Spinal cord (tissue), 10 donors: Measurements from ENCODE around the gene NRTN. TPM values are rescaled to one million over a fixed set of nuclear protein-coding genes. Genes with fewer than 3 reads are reported as not detected.

ENCODE experiments used
- DNase-seq, 6 donors: peaks; one replicate each; pipeline versions ENCODE4 v3.0.0 to v3.0.0-alpha.2; 2013 to 2015; ENCODE audit warnings: low spot score in 6 of 6, low read depth in 4 of 6
- H3K27ac ChIP-seq: one replicate; pipeline ENCODE4 v1.5.1; 2013; ENCODE audit warnings: low read depth, low read length, control low read depth
- H3K27me3 ChIP-seq: one replicate; pipeline ENCODE4 v1.6.1; 2013; ENCODE audit warnings: low read length; ENCODE audit not compliant: control insufficient read depth, insufficient read depth
- H3K36me3 ChIP-seq: one replicate; pipeline ENCODE4 v1.6.1; 2013; ENCODE audit warnings: low read length; ENCODE audit not compliant: control insufficient read depth, insufficient read depth
- H3K4me1 ChIP-seq: one replicate; pipeline ENCODE4 v1.6.1; 2013; ENCODE audit warnings: low read length; ENCODE audit not compliant: control insufficient read depth, insufficient read depth
- H3K4me3 ChIP-seq: one replicate; pipeline ENCODE4 v1.5.1; 2013; ENCODE audit warnings: low read depth, low read length, control low read depth
- H3K9me3 ChIP-seq: one replicate; pipeline ENCODE4 v1.6.1; 2013; ENCODE audit warnings: low read length; ENCODE audit not compliant: control insufficient read depth, insufficient read depth
- WGBS: methylation state at CpG from one replicate; pipeline ENCODE4 v1.1.5; 2013; ENCODE audit warnings: missing lambda C conversion rate; ENCODE audit not compliant: insufficient coverage; 5-methylcytosine and 5-hydroxymethylcytosine counted together
- polyA plus RNA-seq, 2 donors: library from polyadenylated mRNA; unstranded; fragments of 120-200 nt; gene quantifications; one replicate each; pipeline ENCODE4 v1.2.1, GENCODE V29; 2013; ENCODE audit not compliant: insufficient read length in 2 of 2
- total RNA-seq, 2 donors: library from RNA; depleted of rRNA in 1 of 2; stranded (reverse); fragments of 120-200 nt in 1 of 2; fragments of >200 nt in 1 of 2; gene quantifications; one replicate each; pipeline versions ENCODE4 v1.2.3 to v1.2.4, GENCODE V29; 2013 to 2014
- donor health status: healthy.

NRTN gene
- total and polyA plus RNA-seq, 4 donors: 0.20 to 0.99 (median 0.45) TPM

DNA sequence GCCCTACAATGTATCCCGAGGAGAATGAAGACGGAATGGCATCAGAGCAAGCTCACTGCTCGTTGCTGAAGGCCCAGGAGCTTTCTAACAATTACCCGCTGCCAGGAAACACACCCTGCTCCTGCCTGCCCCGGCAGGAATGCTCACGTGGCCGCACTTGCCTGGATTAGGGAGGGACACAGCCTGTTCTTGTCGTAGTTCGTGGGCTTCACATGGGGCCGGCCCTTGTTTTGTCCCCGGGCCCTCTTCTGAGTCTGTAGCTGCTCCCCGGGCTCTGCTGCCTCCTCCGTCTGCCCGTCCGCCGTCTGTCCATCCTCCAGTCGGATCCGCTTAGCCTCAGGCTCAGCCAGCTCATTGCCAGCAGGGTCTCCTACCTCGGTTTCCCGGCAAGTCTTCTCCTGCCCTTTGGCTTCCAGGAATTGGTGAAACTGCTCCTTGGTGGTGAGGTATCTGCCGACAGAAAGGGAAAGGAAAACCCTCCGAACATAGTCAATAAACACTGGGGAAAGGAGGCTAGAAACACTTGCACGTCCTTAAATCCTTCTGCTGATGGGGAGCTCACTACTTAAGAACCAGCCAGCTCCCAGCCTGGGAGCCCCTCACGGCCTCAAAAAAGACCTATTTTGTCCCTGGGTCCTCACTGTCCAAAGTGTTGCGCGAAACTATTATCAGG lies 14.8 kb upstream of the NRTN start:
- 78% methylated on average over 21 of the region's 26 CpGs for WGBS
- peak overlapping the region; percentile 88 for H3K4me3 ChIP-seq
- no peak for DNase-seq
- peaks cover 51% of the 10 kb centered on the region for H3K36me3 ChIP-seq
- no peaks in the 10 kb centered on the region for H3K27me3 ChIP-seq
- H3K4me1 ChIP-seq: peaks cover 21% of the 10 kb centered on the region
- no peaks in the 10 kb centered on the region for H3K9me3 ChIP-seq
- peak overlapping the region; percentile 97 for H3K27ac ChIP-seq

DNA sequence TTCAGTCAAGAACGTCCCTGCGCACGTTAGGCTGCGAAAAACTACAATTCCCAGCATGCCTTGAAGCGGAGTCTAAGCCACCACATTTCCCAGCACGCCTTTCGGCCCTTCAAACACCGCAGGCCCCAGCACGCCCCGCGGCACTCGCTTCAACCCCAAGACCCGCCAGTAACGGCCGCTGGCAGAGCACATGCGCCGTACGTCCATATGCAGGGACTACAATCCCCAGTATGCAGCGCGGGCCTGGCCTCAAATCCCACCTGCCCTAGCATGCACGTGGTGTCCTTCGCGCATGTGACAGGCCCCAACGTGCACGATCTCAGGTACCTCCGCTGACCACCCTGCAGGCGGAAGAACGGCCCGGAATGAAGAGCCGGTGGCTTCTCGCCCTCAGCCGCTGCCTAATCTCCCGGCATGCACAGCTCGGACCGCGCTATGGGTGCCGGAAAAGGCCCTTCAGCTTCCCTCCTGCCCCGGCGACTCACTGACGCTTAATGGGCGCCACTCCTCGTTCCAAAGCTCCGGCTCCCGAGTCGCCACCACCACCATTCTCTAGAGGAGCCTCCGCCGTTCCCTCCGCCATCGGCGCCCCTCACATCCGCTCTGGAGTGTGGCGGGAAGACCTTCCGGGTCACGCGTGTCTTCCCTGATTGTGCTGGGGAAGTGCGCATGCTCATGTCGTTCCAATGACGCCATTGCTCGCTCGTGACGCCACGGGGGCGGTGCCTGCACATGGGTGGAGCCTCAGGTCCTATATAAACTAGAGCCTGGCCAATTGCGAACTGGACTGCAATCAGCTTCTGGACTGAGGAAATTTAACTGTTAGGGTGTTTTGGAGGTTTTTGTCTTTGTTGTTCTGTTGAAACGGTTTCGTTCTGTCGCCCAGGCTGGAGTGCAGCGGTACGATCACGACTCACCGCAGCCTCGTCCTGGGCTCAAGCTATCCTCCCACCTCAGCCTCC lies 14.0 kb upstream of the NRTN start, which contains the start of gene DUS3L:
DUS3L (minus strand) TSS at position 605 of the 962 bp plus-strand sequence; CDS start at position 583, 22 bp downstream.
- WGBS: under 1% methylated on average over 64 of the region's 72 CpGs
- H3K36me3 ChIP-seq: peaks cover 42% of the 10 kb centered on the region
- H3K27ac ChIP-seq: peak within 1 kb of the TSS; percentile 97
- peak; percentile 86 to 99 (median 96) for DNase-seq
- H3K27me3 ChIP-seq: no peaks in the 10 kb centered on the region
- peaks cover 21% of the 10 kb centered on the region for H3K4me1 ChIP-seq
- no peaks in the 10 kb centered on the region for H3K9me3 ChIP-seq
- peak within 1 kb of the TSS; percentile 88 for H3K4me3 ChIP-seq

- no peak overlapping the region for H3K27ac ChIP-seq
- H3K4me1 ChIP-seq: peaks cover 21% of the 10 kb centered on the region
- no peak overlapping the region for H3K4me3 ChIP-seq
- no peaks in the 10 kb centered on the region for H3K27me3 ChIP-seq
- 98% methylated on average over 12 of the region's 18 CpGs for WGBS
- H3K9me3 ChIP-seq: no peaks in the 10 kb centered on the region
- peaks cover 29% of the 10 kb centered on the region for H3K36me3 ChIP-seq
- DNase-seq: no peak
Observed at GRCh38 chr19:5792224-5792623, 12.6 kb upstream of the NRTN start.

DNA sequence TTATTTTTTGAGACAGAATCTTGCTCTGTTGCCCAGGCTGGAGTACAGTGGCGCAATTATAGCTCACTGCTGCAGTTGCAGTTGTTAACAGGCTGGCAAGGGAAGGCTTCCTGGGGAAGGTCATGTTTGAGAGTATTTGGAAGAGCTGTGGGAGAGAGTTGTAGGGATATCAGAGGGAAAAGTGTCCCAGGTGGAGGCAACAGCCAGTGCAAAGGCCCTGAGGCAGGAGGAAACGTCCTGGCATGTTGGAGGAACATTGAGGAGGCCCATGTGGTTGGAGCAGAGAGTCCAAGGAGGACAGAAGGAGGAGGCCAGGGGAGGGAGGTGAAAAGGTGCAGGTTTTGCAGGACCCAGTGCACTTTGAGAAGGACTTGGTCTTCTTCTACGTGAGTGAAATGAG lies 11.7 kb upstream of the NRTN start:
- Histone ChIP-seq H3K4me1 (peaks cover 21% of the 10 kb centered on the region), H3K4me3 (no peak overlapping the region), H3K27ac (no peak overlapping the region), H3K36me3 (peaks cover 19% of the 10 kb centered on the region), H3K9me3 (no peaks in the 10 kb centered on the region), H3K27me3 (no peaks in the 10 kb centered on the region)
- DNase-seq: no peak
- WGBS: 88% methylated on average over 2 of the region's 3 CpGs

DNA sequence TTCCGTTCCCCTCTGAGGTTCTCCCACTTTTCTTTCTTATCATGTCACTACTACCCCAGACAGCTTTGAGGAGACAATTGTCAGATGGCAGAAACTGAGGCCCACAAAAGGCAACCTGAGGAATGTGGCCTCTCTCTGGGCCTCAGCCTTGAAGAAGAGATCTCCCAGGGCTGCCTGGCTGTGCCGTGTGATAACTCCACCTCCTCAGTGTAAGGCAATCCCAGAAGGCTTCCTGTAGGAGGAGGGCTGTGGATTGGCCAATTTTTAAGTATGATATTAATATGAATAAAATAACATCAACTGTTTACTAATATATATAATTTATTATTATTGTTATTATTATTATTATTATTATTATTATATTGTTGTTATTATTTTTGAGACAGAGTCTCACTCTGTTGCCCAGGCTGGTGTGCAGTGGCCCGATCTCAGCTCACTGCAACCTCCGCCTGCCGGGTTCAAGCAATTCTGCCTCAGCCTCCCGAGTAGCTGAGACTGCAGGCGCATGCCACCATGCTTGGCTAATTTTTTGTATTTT lies 9.4 kb upstream of the NRTN start:
- Histone ChIP-seq H3K27ac (no peak overlapping the region), H3K36me3 (no peaks in the 10 kb centered on the region), H3K27me3 (no peaks in the 10 kb centered on the region), H3K4me3 (no peak overlapping the region), H3K9me3 (no peaks in the 10 kb centered on the region), H3K4me1 (peaks cover 21% of the 10 kb centered on the region)
- WGBS: 100% methylated on average over 1 of the region's 7 CpGs
- no peak for DNase-seq

DNA sequence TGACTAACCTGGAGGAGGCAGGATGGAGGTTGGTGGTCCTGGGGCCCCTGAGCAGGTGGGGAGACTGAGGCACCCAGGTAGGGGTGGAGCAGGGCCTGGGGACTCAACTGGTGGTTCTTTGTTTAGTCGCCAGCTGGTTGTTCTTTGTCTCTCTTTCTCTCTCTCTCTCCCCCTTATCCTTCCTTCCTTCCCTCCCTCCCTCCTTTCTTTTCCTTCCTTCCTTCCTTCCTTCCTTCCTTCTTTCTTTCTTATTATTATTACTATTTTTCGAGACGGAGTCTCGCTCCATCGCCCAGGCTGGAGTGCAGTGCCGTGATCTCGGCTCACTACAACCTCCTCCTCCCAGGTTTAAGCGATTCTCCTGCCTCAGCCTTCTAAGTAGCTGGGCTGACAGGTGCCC lies 6.6 kb upstream of the NRTN start:
- Histone ChIP-seq H3K4me3 (no peak overlapping the region), H3K27me3 (peaks cover 8% of the 10 kb centered on the region), H3K36me3 (no peaks in the 10 kb centered on the region), H3K4me1 (peaks cover 23% of the 10 kb centered on the region), H3K27ac (no peak overlapping the region), H3K9me3 (no peaks in the 10 kb centered on the region)
- DNase-seq: no peak
- WGBS: 100% methylated on average over 1 of the region's 8 CpGs

DNA sequence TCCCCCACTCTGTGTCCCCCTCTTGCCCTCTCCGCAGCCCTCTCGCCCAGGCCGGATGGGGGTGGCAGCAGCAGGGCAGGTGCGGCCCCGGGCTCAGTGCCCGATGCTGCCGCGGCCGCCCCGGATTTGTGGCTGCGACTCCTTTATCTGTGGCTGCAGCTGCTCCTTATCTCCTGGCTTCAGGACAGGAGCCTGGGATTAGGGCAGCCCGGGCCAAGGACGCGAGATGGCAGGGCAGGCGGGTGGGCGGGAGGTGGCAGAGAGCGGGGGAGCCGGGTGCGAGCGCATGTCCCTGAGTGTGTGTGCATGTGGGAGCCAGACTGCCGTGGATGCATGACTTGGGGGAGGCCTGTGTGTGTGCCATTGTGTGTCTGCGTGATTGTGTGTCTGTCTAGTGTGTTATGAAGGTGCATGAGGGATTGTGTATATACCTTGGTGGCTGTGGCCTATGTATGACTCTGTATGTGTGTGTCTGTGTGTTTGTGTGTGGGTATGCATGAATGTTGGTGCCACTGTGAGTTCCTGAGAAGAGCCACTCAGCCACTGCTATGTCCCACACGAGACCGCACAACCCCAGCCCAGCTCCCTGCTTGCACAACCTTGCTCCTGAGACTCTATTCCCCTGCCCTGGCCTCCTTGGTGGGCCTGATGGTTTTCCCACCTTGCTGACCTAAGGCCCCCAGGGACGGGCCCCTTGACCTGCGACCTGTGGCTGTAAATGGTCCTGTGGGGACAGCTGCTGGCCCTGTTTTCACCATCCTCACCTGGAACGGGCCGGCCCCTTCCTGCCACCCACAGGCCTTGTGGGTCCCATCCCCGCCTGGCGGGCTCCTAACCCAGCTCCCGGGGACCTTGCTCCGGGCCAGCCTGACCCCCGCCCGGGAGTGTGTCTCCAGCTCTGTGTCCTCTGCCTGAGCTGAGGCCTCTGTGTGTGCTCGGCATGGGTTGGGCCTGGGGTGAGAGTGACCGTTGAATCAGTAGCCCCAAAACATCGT lies 5.3 kb upstream of the NRTN start:
- H3K36me3 ChIP-seq: no peaks in the 10 kb centered on the region
- WGBS: 58% methylated on average over 33 of the region's 37 CpGs
- no peak overlapping the region for H3K27ac ChIP-seq
- H3K27me3 ChIP-seq: peaks cover 21% of the 10 kb centered on the region
- peaks cover 31% of the 10 kb centered on the region for H3K4me1 ChIP-seq
- DNase-seq: peak in 1 of 6 donors; percentile 38
- no peaks in the 10 kb centered on the region for H3K9me3 ChIP-seq
- H3K4me3 ChIP-seq: no peak overlapping the region

GRCh38 chr19:5800361-5801270 lies 4.3 kb upstream of the NRTN start:
- Histone ChIP-seq H3K27me3 (peaks cover 27% of the 10 kb centered on the region), H3K4me1 (peaks cover 36% of the 10 kb centered on the region), H3K9me3 (no peaks in the 10 kb centered on the region), H3K27ac (no peak overlapping the region), H3K4me3 (no peak overlapping the region), H3K36me3 (no peaks in the 10 kb centered on the region)
- DNase-seq: no peak
- WGBS: 86% methylated on average over 12 of the region's 17 CpGs
